H1 (cell line): ENCODE results near the gene SHISA6. TPM values are rescaled to one million over a fixed set of nuclear protein-coding genes. Genes with fewer than 3 reads are reported as not detected.

ENCODE experiments used
- CTCF ChIA-PET: fragments of 300-600 bp; sonication (Branson Sonifier 250); formaldehyde crosslinking; loops from one replicate; lab custom pipeline; 2021; ENCODE audit not compliant: partially characterized antibody; lab: Charles Lee
- POLR2A ChIA-PET: fragments of 300-600 bp; sonication (Branson Sonifier 250); formaldehyde crosslinking; loops from one replicate; lab custom pipeline; 2021; ENCODE audit warnings: inconsistent platforms; ENCODE audit not compliant: partially characterized antibody; lab: Charles Lee
- DNase-seq, 2 experiments: peaks; one replicate each; pipeline versions ENCODE4 v3.0.0 to v3.0.0-alpha.2; 2010 to 2022; ENCODE audit warnings: low spot score in 2 of 2, low read depth in 1 of 2, mixed read lengths in 1 of 2
- FAIRE-seq: peaks from 2 replicates; lab custom pipeline; 2011; peaks lifted over from hg19 to GRCh38; lab: Jason Lieb, UNC
- H2AFZ ChIP-seq: 2 replicates; pipeline ENCODE4 v1.8.1; 2012; ENCODE audit warnings: low read length, inconsistent platforms
- H2AK5ac ChIP-seq: 2 replicates; pipeline ENCODE4 v1.6.1; 2013; ENCODE audit warnings: low read depth, low read length
- H2BK120ac ChIP-seq: replicated peaks from 2 replicates; pipeline ENCODE3; 2013; ENCODE audit warnings: low read depth, low read length, inconsistent platforms
- H2BK12ac ChIP-seq: 2 replicates; pipeline ENCODE4 v1.6.1; 2013; ENCODE audit warnings: low read depth, low read length
- H2BK15ac ChIP-seq: 2 replicates; pipeline ENCODE4 v1.6.1; 2013; ENCODE audit warnings: low read length
- H2BK20ac ChIP-seq: 2 replicates; pipeline ENCODE4 v1.6.1; 2013; ENCODE audit warnings: low read length
- H2BK5ac ChIP-seq: 2 replicates; pipeline ENCODE4 v1.6.1; 2013; ENCODE audit warnings: low read depth, low read length
- H3K14ac ChIP-seq: 2 replicates; pipeline ENCODE4 v1.6.1; 2013; ENCODE audit warnings: inconsistent platforms; ENCODE audit not compliant: insufficient read length
- H3K18ac ChIP-seq: 2 replicates; pipeline ENCODE4 v1.6.1; 2013; ENCODE audit warnings: low read length; ENCODE audit errors: extremely low read depth
- H3K23ac ChIP-seq: 2 replicates; pipeline ENCODE4 v1.6.1; 2013; ENCODE audit warnings: inconsistent platforms; ENCODE audit not compliant: insufficient read length
- H3K23me2 ChIP-seq: 2 replicates; pipeline ENCODE4 v1.6.1; 2013; ENCODE audit warnings: low read depth, low read length
- H3K27ac ChIP-seq: 2 replicates; pipeline ENCODE4 v1.6.1; 2011; ENCODE audit warnings: low read depth, low read length, inconsistent platforms
- H3K27me3 ChIP-seq, 4 experiments: replicated peaks in 1 of 4; 1 replicate in 1 of 4; 2 replicates in 3 of 4; pipeline versions ENCODE4 v1.6.1 to v1.8.1; 2011 to 2013; ENCODE audit warnings: low read length in 3 of 4, mild to moderate bottlenecking in 3 of 4, inconsistent platforms in 2 of 4, mixed read lengths in 2 of 4, moderate library complexity in 1 of 4; ENCODE audit not compliant: control insufficient read depth in 3 of 4, insufficient read depth in 3 of 4; ENCODE audit errors: extremely low read depth in 1 of 4
- H3K36me3 ChIP-seq, 4 experiments: 2 replicates each; pipeline versions ENCODE4 v1.6.1 to v1.8.1; 2011 to 2013; ENCODE audit warnings: mild to moderate bottlenecking in 4 of 4, low read length in 3 of 4, moderate library complexity in 2 of 4, control low read depth in 1 of 4, inconsistent platforms in 1 of 4; ENCODE audit not compliant: insufficient read depth in 4 of 4, control insufficient read depth in 2 of 4
- H3K4ac ChIP-seq: replicated peaks from 2 replicates; pipeline ENCODE3; 2013; ENCODE audit warnings: low read length, low read depth, mixed read lengths, inconsistent platforms; ENCODE audit not compliant: insufficient read length
- H3K4me1 ChIP-seq, 4 experiments: replicated peaks in 1 of 4; 1 replicate in 1 of 4; 2 replicates in 3 of 4; pipeline versions ENCODE4 v1.6.1 to v1.8.1; 2011 to 2013; ENCODE audit warnings: low read length in 3 of 4, inconsistent platforms in 2 of 4, mixed read lengths in 1 of 4; ENCODE audit not compliant: insufficient read depth in 4 of 4, control insufficient read depth in 3 of 4
- H3K4me2 ChIP-seq, 2 experiments: 2 replicates each; pipeline versions ENCODE4 v1.6.1 to v1.8.1; 2011 to 2013; ENCODE audit warnings: low read depth in 2 of 2, low read length in 2 of 2, control low read depth in 1 of 2, inconsistent platforms in 1 of 2, mild to moderate bottlenecking in 1 of 2; ENCODE audit not compliant: insufficient read depth in 1 of 2
- H3K4me3 ChIP-seq, 4 experiments: fragments of 200-600, 300-600 bp in 1 of 4; sonication (generic), shearing (Covaris generic), sonication (Bioruptor Twin) in 1 of 4; 2 replicates each; pipeline versions ENCODE4 v1.5.1 to v1.8.1; 2011 to 2016; ENCODE audit warnings: low read length in 4 of 4, low read depth in 3 of 4, control low read depth in 2 of 4, inconsistent platforms in 2 of 4, mild to moderate bottlenecking in 2 of 4, mixed read lengths in 1 of 4, moderate library complexity in 1 of 4; ENCODE audit not compliant: insufficient read depth in 2 of 4; ENCODE audit errors: extremely low read depth in 1 of 4
- H3K56ac ChIP-seq: replicated peaks from 2 replicates; pipeline ENCODE3; 2013; ENCODE audit warnings: low read depth, mild to moderate bottlenecking, mixed read lengths, low read length, inconsistent platforms; ENCODE audit not compliant: insufficient read length
- H3K79me1 ChIP-seq: 2 replicates; pipeline ENCODE4 v1.6.1; 2013; ENCODE audit warnings: low read depth, low read length, control low read depth
- H3K79me2 ChIP-seq, 2 experiments: 2 replicates each; pipeline versions ENCODE4 v1.6.1 to v1.8.1; 2012 to 2013; ENCODE audit warnings: low read length in 2 of 2, mild to moderate bottlenecking in 2 of 2, inconsistent platforms in 1 of 2; ENCODE audit not compliant: insufficient read depth in 2 of 2, control insufficient read depth in 1 of 2
- H3K9ac ChIP-seq, 4 experiments: replicated peaks in 1 of 4; 1 replicate in 1 of 4; 2 replicates in 3 of 4; pipeline versions ENCODE4 v1.6.1 to v1.8.1; 2011 to 2013; ENCODE audit warnings: low read depth in 3 of 4, low read length in 3 of 4, control low read depth in 2 of 4, mild to moderate bottlenecking in 2 of 4, moderate library complexity in 2 of 4, inconsistent platforms in 1 of 4; ENCODE audit errors: extremely low read depth in 1 of 4
- H3K9me3 ChIP-seq, 2 experiments: 2 replicates each; pipeline versions ENCODE4 v1.6.1 to v1.8.1; 2012 to 2013; ENCODE audit warnings: mild to moderate bottlenecking in 2 of 2, moderate library complexity in 2 of 2, control low read depth in 1 of 2, inconsistent platforms in 1 of 2, low read depth in 1 of 2, low read length in 1 of 2, mixed read lengths in 1 of 2; ENCODE audit not compliant: insufficient read depth in 2 of 2
- H4K20me1 ChIP-seq, 2 experiments: replicated peaks in 1 of 2; 2 replicates each; pipeline versions ENCODE3 to v1.8.1; 2011 to 2013; ENCODE audit warnings: inconsistent platforms in 2 of 2, low read length in 2 of 2, mild to moderate bottlenecking in 1 of 2; ENCODE audit not compliant: insufficient read depth in 2 of 2, control insufficient read depth in 1 of 2
- H4K5ac ChIP-seq: 2 replicates; pipeline ENCODE4 v1.6.1; 2013; ENCODE audit warnings: low read length, low read depth, mixed read lengths, inconsistent platforms; ENCODE audit not compliant: insufficient read length
- H4K8ac ChIP-seq: 2 replicates; pipeline ENCODE4 v1.8.0; 2013; ENCODE audit warnings: mild to moderate bottlenecking, moderate library complexity, low read length, inconsistent platforms; ENCODE audit not compliant: insufficient read depth; ENCODE audit errors: extremely low read depth
- H4K91ac ChIP-seq: replicated peaks from 2 replicates; pipeline ENCODE3; 2013; ENCODE audit warnings: low read length, mixed read lengths, inconsistent platforms; ENCODE audit not compliant: insufficient read length
- BACH1 ChIP-seq: IDR thresholded peaks from 2 replicates; pipeline ENCODE4 v1.6.1; 2012; ENCODE audit warnings: low read length, improper control_type of control experiment
- BCL11A ChIP-seq, 2 experiments: IDR thresholded peaks; one replicate each; pipeline ENCODE4 v1.6.1; 2011; ENCODE audit warnings: low read depth in 2 of 2, low read length in 2 of 2, mild to moderate bottlenecking in 2 of 2
- CBX5 ChIP-seq: fragments of 300-800, 300-1000 bp; sonication (generic); IDR thresholded peaks from 2 replicates; pipeline ENCODE4 v1.7.1; 2016; ENCODE audit warnings: antibody characterized with exemption, low read length, low read depth
- GABPA ChIP-seq: IDR thresholded peaks from 2 replicates; pipeline ENCODE4 v1.6.1; 2011; ENCODE audit warnings: mild to moderate bottlenecking, low read length, moderate library complexity, borderline replicate concordance; ENCODE audit not compliant: insufficient read depth
- JUND ChIP-seq: IDR thresholded peaks from 2 replicates; pipeline ENCODE4 v1.6.1; 2011; ENCODE audit warnings: mild to moderate bottlenecking, improper control_type of control experiment, low read length
- POLR2AphosphoS5 ChIP-seq: IDR thresholded peaks from 2 replicates; pipeline ENCODE4 v1.6.1; 2011; ENCODE audit warnings: low read depth, low read length
- SIRT6 ChIP-seq: IDR thresholded peaks from one replicate; pipeline ENCODE4 v1.7.1; 2012; ENCODE audit warnings: low read length, inconsistent platforms
- SIX5 ChIP-seq: IDR thresholded peaks from 2 replicates; pipeline ENCODE4 v1.6.1; 2011; ENCODE audit warnings: mild to moderate bottlenecking, low read depth, low read length
- SP2 ChIP-seq: IDR thresholded peaks from 2 replicates; pipeline ENCODE4 v1.6.1; 2012; ENCODE audit warnings: mild to moderate bottlenecking, low read length, inconsistent platforms
- SRF ChIP-seq: IDR thresholded peaks from 2 replicates; pipeline ENCODE4 v1.6.1; 2011; ENCODE audit warnings: mild to moderate bottlenecking, low read depth, low read length, moderate library complexity
- TCF12 ChIP-seq: IDR thresholded peaks from 2 replicates; pipeline ENCODE4 v1.6.1; 2011; ENCODE audit warnings: low read depth, mild to moderate bottlenecking, low read length
- WGBS, 2 experiments: shearing (Covaris generic) in 1 of 2; methylation state at CpG; one replicate each; pipeline versions ENCODE4 v1.1.6 to v1.1.7; 2013 to 2015; ENCODE audit warnings: low lambda C conversion rate in 2 of 2, mixed read lengths in 2 of 2, inconsistent platforms in 1 of 2, low coverage in 1 of 2, missing lambda C conversion rate in 1 of 2; ENCODE audit not compliant: insufficient replicate concordance in 2 of 2, insufficient coverage in 1 of 2, insufficient read length in 1 of 2; ENCODE audit errors: extremely low coverage in 1 of 2, missing lambda C conversion rate in 1 of 2; 5-methylcytosine and 5-hydroxymethylcytosine counted together
- polyA plus RNA-seq, 7 experiments: library from polyadenylated mRNA; depleted of rRNA in 3 of 7; stranded (reverse) in 5 of 7; unstranded in 2 of 7; fragments of >200 nt in 5 of 7; fragments of 200-250 nt in 2 of 7; gene quantifications; 1 replicate in 5 of 7; 2 replicates in 1 of 7; 4 replicates in 1 of 7; pipeline versions ENCODE4 v1.2.1 to v1.2.3, GENCODE V29; 2011 to 2013; ENCODE audit warnings: missing spikeins in 2 of 7, mixed read lengths in 2 of 7
- total RNA-seq: library from RNA; stranded (reverse); fragmentation: NEBNext Ultra II Directional; extraction: Animal tissue kit (Norgen Biotek cat#: 25700); gene quantifications from 2 replicates; pipeline ENCODE4 v1.2.1, GENCODE V29; 2021

The SHISA6 gene
- total and polyA plus RNA-seq, 2 of the 8 experiments (the other 6 are each of a cell fraction or from before 2014, with no cell fraction given), result 2.9 to 4.8 TPM

DNA sequence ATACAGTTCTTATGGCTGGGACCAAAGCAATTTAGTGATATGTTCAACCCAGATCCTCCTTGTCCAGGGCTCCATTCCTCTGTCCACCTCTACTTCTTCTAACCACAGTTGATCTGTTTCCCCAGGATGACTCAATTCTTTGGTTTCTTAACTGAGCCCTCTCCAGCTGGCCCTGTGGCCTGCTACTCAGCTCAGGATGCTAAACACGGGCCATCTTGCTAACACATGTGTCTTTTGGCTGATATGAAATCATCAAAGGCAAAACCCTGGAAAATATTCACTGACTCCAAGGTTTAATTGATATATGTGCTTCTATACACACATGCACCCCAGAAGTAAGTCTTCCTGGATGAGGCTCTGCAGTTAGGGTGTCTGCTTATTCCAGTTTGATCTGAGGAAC, 43.8 kb downstream of the SHISA6 start:
- DNase-seq (no peak), FAIRE-seq (no peak)
- Histone ChIP-seq H2AK5ac (no peak overlapping the region), H3K18ac (no peak overlapping the region), H3K36me3 (no peaks in the 10 kb centered on the region), H3K79me1 (no peaks in the 10 kb centered on the region), H3K4ac (no peak overlapping the region), H2BK20ac (no peak overlapping the region), H4K5ac (no peak overlapping the region), H3K9ac (no peak overlapping the region), H3K4me1 (peaks cover 0 to 2% (median 0%) of the 10 kb centered on the region in 4 experiments; a peak in 2 of 7 replicates), H3K79me2 (no peaks in the 10 kb centered on the region), H3K23ac (no peak overlapping the region), H3K9me3 (peaks cover 0 to 7% of the 10 kb centered on the region in 2 experiments; a peak in 1 of 4 replicates), H4K91ac (no peak overlapping the region), H2AFZ (no peak overlapping the region), H2BK15ac (no peak overlapping the region), H2BK12ac (no peak overlapping the region), H4K8ac (no peak overlapping the region), H3K4me3 (no peak overlapping the region), H2BK120ac (no peak overlapping the region), H3K4me2 (no peak overlapping the region), H3K23me2 (0 out of 2 replicates have a peak, but pooled peaks cover 2% of the 10 kb centered on the region), H2BK5ac (no peak overlapping the region), H3K14ac (no peak overlapping the region), H3K27ac (no peak overlapping the region), H3K56ac (no peak overlapping the region), H3K27me3 (no peaks in the 10 kb centered on the region), H4K20me1 (no peaks in the 10 kb centered on the region)
- ChIA-PET POLR2A (interaction anchor here (1.1 kb wide), 1 partner anchor 9 kb away, joined by 3 read pairs; no protein-coding TSS in a partner anchor), CTCF (interaction anchor here (1.1 to 2.2 kb wide), 4 partner anchors 10 to 140 kb away, joined by 3 to 10 read pairs (median 4); no protein-coding TSS in a partner anchor)
- 81% methylated on average over 1 of the region's 1 CpG; no CpG with 5 or more reads in 1 of the 2 experiments for WGBS, 2 experiments
- no peak for TF ChIP-seq SIRT6
- TF ChIP-seq BACH1, result no peak
- no peak for TF ChIP-seq CBX5
- TF ChIP-seq SIX5, result no peak
- TF ChIP-seq SP2, result no peak
- TF ChIP-seq POLR2AphosphoS5, result no peak
- TF ChIP-seq JUND, result no peak
- TF ChIP-seq SRF, result no peak
- no peak for TF ChIP-seq GABPA
- no peak for TF ChIP-seq BCL11A (IDR thresholded peaks at IDR 0.05; ENCODE audit: low read depth in 2 of 2, low read length in 2 of 2)
- no peak for TF ChIP-seq TCF12
